Measurements from ENCODE around the gene CENPU. TPM values are rescaled to one million over a fixed set of nuclear protein-coding genes. Genes with fewer than 3 reads are reported as not detected.

CENPU gene
- total and polyA plus RNA-seq, 2 of the 13 experiments (the other 11 are each of a cell fraction or from before 2014, with no cell fraction given), result 11.7 to 35.8 TPM

- no peak for TF ChIP-seq ZNF318 (CRISPR knock-in tag; IDR thresholded peaks at IDR 0.05)
- TF ChIP-seq ZNF296 (CRISPR knock-in tag; conservative IDR thresholded peaks at IDR 0.05), result no peak
- 0 out of 2 replicates have a peak, but pooled peaks have one; percentile 25 for TF ChIP-seq ZBTB14 (CRISPR knock-in tag; IDR thresholded peaks at IDR 0.05)
- TF ChIP-seq SOX6 (IDR thresholded peaks at IDR 0.05), result no peak
- TF ChIP-seq SOX6 (CRISPR knock-in tag; IDR thresholded peaks at IDR 0.05), result peak; percentile 50
- no peak; the same call in 1 of the 2 replicates for TF ChIP-seq MLXIP (CRISPR knock-in tag; IDR thresholded peaks at IDR 0.05; ENCODE audit: borderline replicate concordance)
- TF ChIP-seq ZBTB38 (CRISPR knock-in tag; IDR thresholded peaks at IDR 0.05), result peak; percentile 30; the same call in 1 of the 2 replicates
- TF ChIP-seq NFE2L2 (IDR thresholded peaks at IDR 0.05; ENCODE audit: low read length), result no peak
- TF ChIP-seq ZFX (CRISPR knock-in tag; IDR thresholded peaks at IDR 0.05; ENCODE audit: low read depth), result peak; percentile 92
- TF ChIP-seq HOXA9 (CRISPR knock-in tag; IDR thresholded peaks at IDR 0.05; ENCODE audit: borderline replicate concordance), result peak; percentile 85; the same call in 1 of the 2 replicates
- TF ChIP-seq NR3C1 (CRISPR knock-in tag; IDR thresholded peaks at IDR 0.05), result no peak
- no peak for TF ChIP-seq ZNF18 (CRISPR knock-in tag; IDR thresholded peaks at IDR 0.05; ENCODE audit: insufficient replicate concordance)
- peak; percentile 94 for TF ChIP-seq NR2C2 (CRISPR knock-in tag; IDR thresholded peaks at IDR 0.05; ENCODE audit: borderline replicate concordance)
- TF ChIP-seq KDM6A (CRISPR knock-in tag; IDR thresholded peaks at IDR 0.05; ENCODE audit: low read depth), result no peak
These were observed 84.6 kb downstream of the CENPU start, which contains the start of the genes CASP3 and PRIMPOL (continued) for GRCh38 chr4:184649026-184649970.
